ENCODE data around the gene TNFRSF8. TPM values are rescaled to one million over a fixed set of nuclear protein-coding genes. Genes with fewer than 3 reads are reported as not detected.
"Not testable (repeated sequence)": the region's sequence is repeated elsewhere in the genome, so short reads cannot be mapped to it uniquely, and the experiment has no call there.

The TNFRSF8 gene
- total RNA-seq, 2 donors from 2014 or later: 0.20 to 0.34 TPM

DNA sequence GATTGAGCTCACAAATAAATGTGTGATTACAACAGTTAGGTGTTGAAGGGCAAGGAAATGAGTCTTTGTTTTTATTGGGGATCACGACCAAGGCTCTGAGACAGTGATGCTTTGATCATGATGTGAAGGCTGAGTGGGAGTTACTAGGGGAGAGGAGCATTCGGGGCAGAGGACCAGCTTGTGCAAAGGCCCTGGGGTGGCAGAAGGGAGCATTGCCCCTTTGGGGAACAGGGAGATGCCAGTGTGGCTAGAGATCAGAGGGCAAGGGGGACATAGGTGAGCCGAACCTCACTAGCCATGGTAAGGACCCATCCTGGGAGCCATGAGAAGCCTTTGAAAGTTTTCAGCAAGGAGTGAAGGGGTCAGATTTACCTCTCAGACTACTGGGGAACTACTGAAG lies 31.1 kb downstream of the TNFRSF8 start:
- DNase-seq (no peak), ATAC-seq (no peak)
- Mint-ChIP-seq H3K36me3 (ENCODE audit: low read depth) (peaks cover 2% of the 10 kb centered on the region), H3K27ac (no peak overlapping the region), H3K4me3 (no peak overlapping the region), H3K4me1 (peaks cover 17% of the 10 kb centered on the region), H3K27me3 (no peaks in the 10 kb centered on the region)
- H3K9me3 ChIP-seq (ENCODE audit: control insufficient read depth, low read length, poor library complexity, severe bottlenecking): no peaks in the 10 kb centered on the region

DNA sequence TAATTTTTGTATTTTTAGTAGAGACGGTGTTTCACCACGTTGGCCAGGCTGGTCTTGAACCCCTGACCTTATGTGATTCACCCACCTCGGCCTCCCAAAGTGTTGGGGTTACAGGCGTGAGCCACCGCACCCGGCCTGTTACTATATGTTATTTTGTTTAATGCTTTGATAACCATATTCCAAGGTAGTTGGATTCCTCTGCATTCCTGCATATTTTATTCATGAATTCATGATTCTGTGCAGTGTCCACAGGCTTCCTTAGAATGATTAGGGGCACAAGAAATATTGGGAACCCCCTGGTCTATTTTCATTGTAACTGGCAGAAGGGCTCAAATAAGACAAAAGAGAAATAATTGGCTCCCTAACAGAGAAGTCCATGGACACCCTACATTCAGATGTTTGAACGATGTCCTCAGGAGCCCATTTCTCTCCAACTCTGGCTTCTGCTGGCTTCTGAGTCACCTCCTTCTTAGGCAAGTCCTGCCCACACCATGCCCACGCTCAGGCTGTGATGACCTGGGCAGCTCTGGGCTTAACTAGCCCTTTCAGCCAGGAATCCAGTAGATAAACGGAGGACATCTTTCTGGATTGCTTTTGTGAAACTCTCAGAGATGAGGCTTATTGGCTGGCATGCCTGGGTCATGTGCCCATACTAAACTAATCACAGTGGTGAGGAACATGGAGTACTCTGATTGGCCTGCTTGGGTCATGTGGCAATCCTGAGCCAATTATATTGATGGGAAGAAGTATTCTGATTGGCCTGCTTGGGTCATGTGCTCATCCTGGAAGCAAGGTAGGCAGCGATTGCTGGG lies 32.6 kb downstream of the TNFRSF8 start:
- Mint-ChIP-seq H3K4me1 (peaks cover 5% of the 10 kb centered on the region), H3K27ac (no peak overlapping the region), H3K27me3 (no peaks in the 10 kb centered on the region), H3K36me3 (ENCODE audit: low read depth) (peaks cover 2% of the 10 kb centered on the region), H3K4me3 (no peak overlapping the region)
- DNase-seq (no peak), ATAC-seq (no peak)
- H3K9me3 ChIP-seq (ENCODE audit: control insufficient read depth, low read length, poor library complexity, severe bottlenecking): no peaks in the 10 kb centered on the region

DNA sequence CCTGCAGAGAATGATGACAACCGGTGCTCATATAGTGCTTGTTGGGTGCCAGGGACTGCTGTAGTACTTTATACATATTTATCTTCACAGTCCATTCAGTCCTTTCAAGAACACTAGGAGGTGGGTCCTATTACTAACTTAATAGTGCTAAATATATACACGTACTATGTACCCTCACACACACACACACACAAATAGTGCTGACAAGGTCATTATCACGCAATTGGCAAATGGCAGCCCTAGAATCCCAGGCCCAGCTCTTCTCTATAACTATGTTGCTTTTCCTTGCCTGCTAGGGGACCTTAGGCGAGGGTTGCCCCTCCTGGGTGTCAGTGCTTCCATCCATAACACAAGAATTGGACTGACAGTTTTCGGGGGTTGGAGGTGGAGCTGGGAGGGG lies 33.5 kb downstream of the TNFRSF8 start:
- ATAC-seq: no peak
- Mint-ChIP-seq H3K4me3 (no peak overlapping the region), H3K36me3 (ENCODE audit: low read depth) (peaks cover 2% of the 10 kb centered on the region), H3K27me3 (no peaks in the 10 kb centered on the region), H3K27ac (no peak overlapping the region), H3K4me1 (peaks cover 5% of the 10 kb centered on the region)
- no peak for DNase-seq
- no peaks in the 10 kb centered on the region for H3K9me3 ChIP-seq (ENCODE audit: control insufficient read depth, low read length, poor library complexity, severe bottlenecking)

DNA sequence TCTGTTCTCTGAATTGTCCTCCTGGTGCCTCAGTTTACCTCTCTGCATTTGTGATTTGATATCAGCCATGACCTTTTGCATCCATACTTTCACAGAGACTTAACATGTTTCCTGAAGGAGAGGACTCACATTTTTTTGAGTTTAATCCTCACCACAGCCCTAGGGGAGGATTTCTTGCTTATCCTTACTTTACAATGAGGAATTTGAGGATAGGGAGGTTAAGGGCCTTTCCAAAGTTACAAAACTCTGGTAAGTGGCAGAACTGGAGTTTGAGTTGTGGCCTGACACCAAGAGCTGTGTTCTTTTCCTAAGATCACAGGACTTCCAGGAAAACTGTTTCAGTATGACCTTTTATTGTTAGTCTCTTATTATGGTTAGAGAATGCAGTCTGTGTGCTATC lies 34.2 kb downstream of the TNFRSF8 start:
- H3K9me3 ChIP-seq (ENCODE audit: control insufficient read depth, low read length, poor library complexity, severe bottlenecking): no peaks in the 10 kb centered on the region
- Mint-ChIP-seq H3K27ac (no peak overlapping the region), H3K4me3 (no peak overlapping the region), H3K4me1 (peaks cover 7% of the 10 kb centered on the region), H3K36me3 (ENCODE audit: low read depth) (peaks cover 2% of the 10 kb centered on the region), H3K27me3 (no peaks in the 10 kb centered on the region)
- no peak for ATAC-seq
- no peak for DNase-seq

DNA sequence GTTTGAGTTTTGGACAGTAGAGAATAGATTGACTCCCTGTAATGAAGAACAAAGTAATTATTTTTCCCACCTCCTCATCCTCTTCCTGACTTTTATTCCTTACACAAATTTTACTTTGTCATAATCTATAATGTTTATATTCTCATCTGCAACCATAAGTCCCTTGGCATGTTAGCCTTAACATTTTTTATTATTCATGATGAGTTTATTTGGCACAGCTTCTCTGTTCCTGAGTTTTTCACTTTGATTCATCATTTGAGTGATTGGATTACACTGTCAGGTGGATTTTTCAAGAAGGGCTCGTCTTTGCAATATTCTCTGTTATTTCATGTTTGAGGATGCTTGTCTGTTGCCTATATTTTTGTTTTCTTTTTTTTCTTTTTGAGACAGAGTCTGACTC lies 35.7 kb downstream of the TNFRSF8 start:
- H3K4me1 Mint-ChIP-seq: peaks cover 9% of the 10 kb centered on the region
- no peak for ATAC-seq

DNA sequence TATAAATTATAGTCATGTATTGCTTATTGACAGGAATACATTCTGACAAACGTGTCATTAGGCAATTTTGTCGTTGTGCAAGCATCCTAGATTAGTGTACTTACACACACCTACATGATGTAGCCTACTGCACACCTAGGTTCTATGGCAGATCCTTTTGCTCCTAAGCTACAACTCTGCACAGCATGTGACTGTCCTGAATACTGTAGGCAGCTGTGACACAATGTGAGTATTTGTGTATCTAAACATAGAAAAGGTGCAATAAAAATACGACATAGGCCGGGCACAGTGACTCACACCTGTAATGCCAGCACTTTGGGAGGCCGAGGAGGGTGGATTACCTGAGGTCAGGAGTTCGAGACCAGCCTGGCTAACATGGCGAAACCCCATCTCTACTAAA lies 36.5 kb downstream of the TNFRSF8 start:
- no peaks in the 10 kb centered on the region for H3K36me3 Mint-ChIP-seq (ENCODE audit: low read depth)
- H3K4me1 Mint-ChIP-seq: peaks cover 6% of the 10 kb centered on the region
- H3K27me3 Mint-ChIP-seq: no peaks in the 10 kb centered on the region
- H3K9me3 ChIP-seq (ENCODE audit: control insufficient read depth, low read length, poor library complexity, severe bottlenecking): no peaks in the 10 kb centered on the region
- ATAC-seq: no peak
- no peak for DNase-seq
- no peak overlapping the region for H3K4me3 Mint-ChIP-seq
- H3K27ac Mint-ChIP-seq: no peak overlapping the region

More for the DNA sequence above, 35.7 kb downstream of the TNFRSF8 start:
- no peak for DNase-seq
- Mint-ChIP-seq H3K27me3 (no peaks in the 10 kb centered on the region), H3K4me3 (no peak overlapping the region), H3K36me3 (ENCODE audit: low read depth) (peaks cover 2% of the 10 kb centered on the region), H3K27ac (no peak overlapping the region)
- no peaks in the 10 kb centered on the region for H3K9me3 ChIP-seq (ENCODE audit: control insufficient read depth, low read length, poor library complexity, severe bottlenecking)

DNA sequence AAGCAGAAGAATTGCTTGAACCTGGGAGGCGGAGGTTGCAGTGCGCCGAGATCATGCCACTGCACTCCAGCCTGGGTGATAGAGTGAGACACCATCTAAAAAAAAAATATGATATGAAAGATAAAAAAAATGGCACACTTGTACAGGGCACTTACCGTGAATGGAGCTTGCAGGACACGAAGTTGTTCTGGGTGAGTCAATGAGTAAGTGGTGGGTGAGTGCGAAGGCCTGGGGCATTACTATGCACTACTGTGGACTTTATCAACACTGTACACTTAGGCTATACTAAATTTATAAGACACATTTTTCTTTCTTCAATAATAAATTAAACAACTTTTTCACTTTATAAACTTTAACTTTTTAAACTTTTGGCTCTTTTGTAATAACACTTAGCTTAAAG lies 37.0 kb downstream of the TNFRSF8 start:
- DNase-seq: no peak
- no peaks in the 10 kb centered on the region for H3K9me3 ChIP-seq (ENCODE audit: control insufficient read depth, low read length, poor library complexity, severe bottlenecking)
- no peak for ATAC-seq
- H3K27me3 Mint-ChIP-seq: no peaks in the 10 kb centered on the region
- no peak overlapping the region for H3K27ac Mint-ChIP-seq
- no peak overlapping the region for H3K4me3 Mint-ChIP-seq
- H3K4me1 Mint-ChIP-seq: peaks cover 6% of the 10 kb centered on the region
- no peaks in the 10 kb centered on the region for H3K36me3 Mint-ChIP-seq (ENCODE audit: low read depth)

DNA sequence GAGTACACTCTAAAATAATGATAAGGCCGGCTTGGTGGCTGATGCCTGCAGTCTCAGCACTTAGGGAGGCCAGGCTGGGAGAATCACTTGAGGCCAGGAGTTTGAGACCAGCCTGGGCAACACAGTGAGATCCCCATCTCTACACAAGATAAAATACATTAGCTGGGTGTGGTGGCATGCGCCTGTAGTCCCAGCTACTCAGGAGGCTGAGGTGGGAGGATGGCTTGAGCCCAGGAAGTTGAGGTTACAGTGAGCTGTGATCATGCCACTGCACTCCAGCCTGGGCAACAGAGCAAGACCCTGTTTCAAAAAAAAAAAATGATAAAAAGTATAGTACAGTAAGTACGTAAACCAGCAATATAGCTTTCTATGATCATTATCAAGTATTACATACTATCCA lies 38.0 kb downstream of the TNFRSF8 start:
- H3K4me3 Mint-ChIP-seq; ATAC-seq; H3K36me3 Mint-ChIP-seq (ENCODE audit: low read depth); H3K9me3 ChIP-seq (ENCODE audit: control insufficient read depth, low read length, poor library complexity, severe bottlenecking); H3K27me3 Mint-ChIP-seq; DNase-seq: not testable (repeated sequence)
- peak overlapping the region; percentile 69 for H3K27ac Mint-ChIP-seq
- peaks cover 10% of the 10 kb centered on the region for H3K4me1 Mint-ChIP-seq

DNA sequence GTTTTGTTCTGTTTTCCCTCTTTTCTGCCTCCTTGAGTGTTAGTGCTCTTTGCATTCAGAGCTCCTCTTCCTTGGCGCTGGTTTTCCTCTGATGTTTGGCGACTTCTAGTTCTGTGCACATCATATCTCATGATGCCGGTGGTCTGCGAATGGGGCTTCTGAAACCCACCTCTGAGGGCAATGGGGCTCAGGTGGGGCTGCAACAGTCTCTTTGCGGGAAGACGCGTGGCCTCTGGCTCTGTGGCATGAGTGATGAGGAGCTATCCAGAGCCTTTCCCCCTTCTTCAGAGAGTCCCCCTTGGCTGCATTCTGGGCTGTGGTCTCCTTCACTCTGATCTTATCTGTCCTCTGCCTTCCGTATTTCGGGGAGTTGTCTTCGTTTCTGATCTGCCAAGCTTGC lies 39.0 kb downstream of the TNFRSF8 start:
- no peak overlapping the region for H3K4me3 Mint-ChIP-seq
- peaks cover 15% of the 10 kb centered on the region for H3K4me1 Mint-ChIP-seq
- H3K9me3 ChIP-seq (ENCODE audit: control insufficient read depth, low read length, poor library complexity, severe bottlenecking): no peaks in the 10 kb centered on the region
- DNase-seq: no peak
- H3K36me3 Mint-ChIP-seq (ENCODE audit: low read depth): no peaks in the 10 kb centered on the region
- no peak overlapping the region for H3K27ac Mint-ChIP-seq
- ATAC-seq: no peak
- H3K27me3 Mint-ChIP-seq: no peaks in the 10 kb centered on the region

DNA sequence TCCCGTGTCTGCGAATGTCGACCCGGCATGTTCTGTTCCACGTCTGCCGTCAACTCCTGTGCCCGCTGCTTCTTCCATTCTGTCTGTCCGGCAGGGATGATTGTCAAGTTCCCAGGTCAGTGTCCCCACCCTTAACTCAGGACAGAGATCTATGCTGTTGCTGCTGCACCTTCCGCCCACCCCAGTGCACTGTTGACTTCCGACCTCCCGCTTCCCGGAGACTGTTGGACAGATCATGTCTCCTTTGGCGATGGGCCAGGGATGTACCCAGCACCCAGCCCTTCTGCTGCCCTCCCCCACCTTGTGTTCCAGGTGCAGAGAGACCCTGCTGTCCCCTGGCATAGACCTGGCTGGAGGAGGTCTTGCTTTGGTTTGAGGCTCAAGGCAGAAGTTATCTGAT lies 41.3 kb downstream of the TNFRSF8 start:
- ATAC-seq: no peak
- Mint-ChIP-seq H3K4me1 (peaks cover 15% of the 10 kb centered on the region), H3K4me3 (no peak overlapping the region), H3K27me3 (no peaks in the 10 kb centered on the region), H3K36me3 (ENCODE audit: low read depth) (no peaks in the 10 kb centered on the region), H3K27ac (peak overlapping the region; percentile 53)
- DNase-seq: no peak
- H3K9me3 ChIP-seq (ENCODE audit: control insufficient read depth, low read length, poor library complexity, severe bottlenecking): no peaks in the 10 kb centered on the region

DNA sequence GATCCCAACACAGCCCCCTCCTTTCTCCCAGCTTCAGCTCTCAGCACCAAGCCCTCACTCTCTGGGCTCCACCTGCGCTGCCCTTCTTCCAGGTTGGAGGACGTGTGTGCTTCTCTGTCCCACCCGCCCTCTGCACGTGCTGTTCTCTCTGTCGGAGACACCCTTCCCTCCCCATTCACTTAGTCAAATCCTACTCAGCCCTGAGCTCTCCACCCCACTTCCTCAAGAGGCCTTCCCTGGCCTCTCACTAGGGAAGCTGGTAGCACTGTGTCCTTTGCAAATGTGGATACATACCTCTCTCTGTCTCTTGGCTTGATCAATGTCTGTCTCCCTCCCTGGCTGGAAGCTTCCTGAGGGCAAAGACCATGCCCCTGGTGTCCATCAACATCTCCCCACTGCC lies 43.0 kb downstream of the TNFRSF8 start:
- peaks cover 15% of the 10 kb centered on the region for H3K4me1 Mint-ChIP-seq
- H3K36me3 Mint-ChIP-seq (ENCODE audit: low read depth): no peaks in the 10 kb centered on the region
- no peaks in the 10 kb centered on the region for H3K9me3 ChIP-seq (ENCODE audit: control insufficient read depth, low read length, poor library complexity, severe bottlenecking)
- H3K4me3 Mint-ChIP-seq: peak overlapping the region; percentile 21
- ATAC-seq: no peak
- no peaks in the 10 kb centered on the region for H3K27me3 Mint-ChIP-seq
- peak overlapping the region; percentile 45 for H3K27ac Mint-ChIP-seq
- no peak for DNase-seq

DNA sequence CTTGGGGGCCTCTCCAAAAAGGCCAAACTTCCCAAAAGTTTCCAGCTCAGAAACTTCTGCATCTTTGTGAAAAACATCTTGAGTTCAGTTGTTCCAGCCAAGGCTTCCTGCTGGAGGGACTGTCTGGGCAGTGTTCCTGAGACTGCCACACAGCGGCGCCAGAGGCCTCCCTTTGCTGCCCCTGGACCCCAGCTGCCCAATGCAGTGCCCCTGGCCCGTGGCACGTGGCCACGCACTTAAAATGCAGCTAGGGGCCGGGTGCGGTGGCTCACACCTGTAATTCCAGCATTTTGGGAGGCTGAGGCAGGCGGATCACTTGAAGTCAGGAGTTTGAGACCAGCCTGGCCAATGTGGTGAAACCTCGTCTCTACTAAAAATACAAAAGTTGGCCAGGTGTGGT lies 43.8 kb downstream of the TNFRSF8 start:
- peaks cover 14% of the 10 kb centered on the region for H3K4me1 Mint-ChIP-seq
- ATAC-seq: not testable (repeated sequence)

DNA sequence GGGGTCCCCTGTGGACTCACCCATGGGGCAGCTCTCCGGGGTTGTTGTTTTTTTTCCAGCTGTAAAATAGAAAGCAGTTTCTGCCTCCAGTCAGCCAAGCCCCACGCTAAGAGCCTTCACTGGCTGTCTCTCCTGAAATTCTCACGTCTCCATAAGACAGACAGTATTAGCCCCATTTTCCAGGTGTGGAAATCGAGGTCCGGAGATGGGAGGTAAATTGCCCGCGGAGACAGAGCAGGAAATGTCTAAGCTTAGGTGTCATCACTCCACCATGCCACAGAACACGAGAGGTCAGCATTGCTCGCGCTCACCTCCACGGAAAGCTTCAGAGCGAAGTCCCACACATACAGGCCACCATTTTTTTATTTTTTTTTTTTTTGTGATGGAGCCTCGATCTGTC lies 44.6 kb downstream of the TNFRSF8 start:
- H3K27me3 Mint-ChIP-seq: no peaks in the 10 kb centered on the region
- no peak for DNase-seq
- no peak for ATAC-seq
- H3K36me3 Mint-ChIP-seq (ENCODE audit: low read depth): no peaks in the 10 kb centered on the region
- no peaks in the 10 kb centered on the region for H3K9me3 ChIP-seq (ENCODE audit: control insufficient read depth, low read length, poor library complexity, severe bottlenecking)
- no peak overlapping the region for H3K4me3 Mint-ChIP-seq
- no peak overlapping the region for H3K27ac Mint-ChIP-seq
- peaks cover 10% of the 10 kb centered on the region for H3K4me1 Mint-ChIP-seq

More for the DNA sequence above, 43.8 kb downstream of the TNFRSF8 start:
- H3K36me3 Mint-ChIP-seq (ENCODE audit: low read depth); DNase-seq; H3K4me3 Mint-ChIP-seq; H3K27me3 Mint-ChIP-seq; H3K9me3 ChIP-seq (ENCODE audit: control insufficient read depth, low read length, poor library complexity, severe bottlenecking): not testable (repeated sequence)
- peak overlapping the region; percentile 45 for H3K27ac Mint-ChIP-seq

DNA sequence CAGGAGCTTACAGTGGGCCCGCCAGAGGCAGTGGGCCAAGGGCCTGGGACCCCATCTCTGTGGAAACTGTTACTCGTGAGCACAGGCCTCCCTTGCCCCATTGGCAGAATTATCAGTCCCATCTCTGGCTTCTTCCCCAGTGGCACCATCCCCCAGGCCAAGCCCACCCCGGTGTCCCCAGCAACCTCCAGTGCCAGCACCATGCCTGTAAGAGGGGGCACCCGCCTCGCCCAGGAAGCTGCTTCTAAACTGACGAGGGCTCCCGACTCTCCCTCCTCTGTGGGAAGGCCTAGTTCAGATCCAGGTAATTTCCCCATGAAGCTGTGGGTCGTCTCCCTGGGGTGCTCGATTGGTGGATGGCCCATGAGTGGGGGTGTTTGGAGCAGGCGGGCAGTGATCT lies 46.8 kb downstream of the TNFRSF8 start:
- H3K27ac Mint-ChIP-seq: no peak overlapping the region
- DNase-seq (no peak), ATAC-seq (no peak)
- no peaks in the 10 kb centered on the region for H3K27me3 Mint-ChIP-seq
- H3K36me3 Mint-ChIP-seq (ENCODE audit: low read depth): no peaks in the 10 kb centered on the region
- no peaks in the 10 kb centered on the region for H3K9me3 ChIP-seq (ENCODE audit: control insufficient read depth, low read length, poor library complexity, severe bottlenecking)
- H3K4me3 Mint-ChIP-seq: no peak overlapping the region
- H3K4me1 Mint-ChIP-seq: peaks cover 17% of the 10 kb centered on the region

All from T-helper 17 cell (primary cell).